ENCODE data around the gene SCN4B.

DNA sequence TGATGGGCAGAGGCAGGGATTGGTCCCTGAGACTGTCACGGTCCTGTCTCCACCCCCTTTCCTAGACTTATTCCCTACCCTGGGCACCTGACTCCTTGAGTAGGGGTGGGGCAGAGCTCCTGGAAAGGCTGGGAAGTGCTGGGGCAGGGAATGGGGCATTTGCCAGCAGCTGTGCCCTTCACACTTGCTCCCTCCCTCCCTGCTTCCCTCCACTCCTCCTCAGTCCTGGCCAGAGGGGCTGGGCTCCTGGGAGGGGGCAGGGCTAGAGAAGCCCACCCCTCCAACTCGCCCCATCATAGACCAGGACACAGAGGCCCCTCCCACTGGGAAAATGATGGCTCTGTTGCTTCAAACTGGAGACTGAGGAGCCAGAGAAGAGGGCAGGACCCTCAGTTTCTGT, 12.3 kb upstream of the SCN4B start:
- TF ChIP-seq, protein P1, sequence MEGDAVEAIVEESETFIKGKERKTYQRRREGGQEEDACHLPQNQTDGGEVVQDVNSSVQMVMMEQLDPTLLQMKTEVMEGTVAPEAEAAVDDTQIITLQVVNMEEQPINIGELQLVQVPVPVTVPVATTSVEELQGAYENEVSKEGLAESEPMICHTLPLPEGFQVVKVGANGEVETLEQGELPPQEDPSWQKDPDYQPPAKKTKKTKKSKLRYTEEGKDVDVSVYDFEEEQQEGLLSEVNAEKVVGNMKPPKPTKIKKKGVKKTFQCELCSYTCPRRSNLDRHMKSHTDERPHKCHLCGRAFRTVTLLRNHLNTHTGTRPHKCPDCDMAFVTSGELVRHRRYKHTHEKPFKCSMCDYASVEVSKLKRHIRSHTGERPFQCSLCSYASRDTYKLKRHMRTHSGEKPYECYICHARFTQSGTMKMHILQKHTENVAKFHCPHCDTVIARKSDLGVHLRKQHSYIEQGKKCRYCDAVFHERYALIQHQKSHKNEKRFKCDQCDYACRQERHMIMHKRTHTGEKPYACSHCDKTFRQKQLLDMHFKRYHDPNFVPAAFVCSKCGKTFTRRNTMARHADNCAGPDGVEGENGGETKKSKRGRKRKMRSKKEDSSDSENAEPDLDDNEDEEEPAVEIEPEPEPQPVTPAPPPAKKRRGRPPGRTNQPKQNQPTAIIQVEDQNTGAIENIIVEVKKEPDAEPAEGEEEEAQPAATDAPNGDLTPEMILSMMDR (conservative IDR thresholded peaks at IDR 0.05 in 1 of 2, IDR thresholded peaks at IDR 0.05 in 1 of 2; ENCODE audit: low read depth in 1 of 2, low read length in 2 of 2) = no peak
- no peak for TF ChIP-seq EZH2 (IDR thresholded peaks at IDR 0.05; ENCODE audit: low read length, missing control alignments)

Data from fibroblast of lung (primary cell).